GM19239 (cell line): ENCODE measurements around the gene METAP1D.

Experiments used
- DNase-seq: peaks from one replicate; pipeline ENCODE4 v3.0.0; 2011; ENCODE audit warnings: low spot score; ENCODE audit not compliant: insufficient read length
- FAIRE-seq: peaks from 2 replicates; lab custom pipeline; 2011; peaks lifted over from hg19 to GRCh38; lab: Jason Lieb, UNC

METAP1D gene

DNA sequence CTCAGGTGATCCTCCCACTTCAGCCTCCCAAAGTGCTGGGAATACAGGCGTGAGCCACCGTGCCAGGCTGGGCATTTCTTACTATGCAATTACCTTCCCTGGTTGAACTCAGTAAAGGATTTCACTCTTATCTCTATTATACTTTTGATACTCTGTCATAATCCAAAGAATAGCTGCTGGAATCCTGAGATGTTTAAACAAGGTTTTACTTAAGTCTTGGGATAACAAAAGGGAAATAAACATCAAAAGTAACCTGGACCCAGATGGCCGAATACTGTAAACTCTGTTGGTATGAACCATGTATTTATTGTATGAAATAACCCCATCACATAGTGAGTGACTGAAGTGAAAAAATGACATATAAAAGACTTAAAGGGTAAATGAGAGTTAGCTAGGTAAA is 114.8 kb downstream of the METAP1D start:
- DNase-seq (no peak), FAIRE-seq (no peak)

GRCh38 chr2:172116107-172116506 is 116.4 kb downstream of the METAP1D start:
- no peak for FAIRE-seq
- no peak for DNase-seq

- DNase-seq (no peak), FAIRE-seq (no peak)
These were observed 119.3 kb downstream of the METAP1D start for GRCh38 chr2:172119089-172119488.

DNA sequence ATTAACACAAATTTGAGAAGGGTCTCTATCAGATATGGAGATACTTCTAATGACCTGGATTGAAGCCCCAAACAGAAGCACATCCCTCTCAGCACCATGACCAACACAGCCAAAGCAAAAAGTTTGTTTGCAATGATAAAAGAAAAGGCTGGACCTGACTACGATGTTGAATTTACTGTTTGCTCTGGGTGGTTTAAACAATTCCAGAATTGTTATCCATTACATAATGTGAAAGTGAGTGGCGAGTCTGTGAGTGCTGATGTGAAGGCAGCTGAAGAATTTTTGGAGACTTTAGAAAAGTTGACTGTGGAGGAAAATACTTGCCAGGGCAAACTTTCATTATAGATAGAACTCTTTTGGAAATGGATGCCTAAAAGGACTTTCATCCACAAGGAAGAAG is 120.4 kb downstream of the METAP1D start:
- FAIRE-seq (no peak), DNase-seq (no peak)

GRCh38 chr2:172128484-172128883 is 128.7 kb downstream of the METAP1D start:
- FAIRE-seq (no peak), DNase-seq (no peak)

GRCh38 chr2:172129404-172129803 is 129.7 kb downstream of the METAP1D start:
- no peak for DNase-seq
- FAIRE-seq: no peak
